Right atrium auricular region (tissue), 2 donors: ENCODE measurements around the gene ABHD17C. TPM values are rescaled to one million over a fixed set of nuclear protein-coding genes. Genes with fewer than 3 reads are reported as not detected.

Experiments
- DNase-seq: peaks from one replicate; pipeline ENCODE4 v3.0.0-alpha.2; 2019; ENCODE audit warnings: low spot score
- H3K27ac ChIP-seq, 2 donors: fragments of 200-600 bp; sonication (generic); 1 replicate in 1 of 2; 2 replicates in 1 of 2; pipeline ENCODE4 v1.5.1; 2016 to 2019
- H3K27me3 ChIP-seq, 2 donors: fragments of 200-600 bp; sonication (generic); one replicate each; pipeline versions ENCODE4 v1.5.1 to v1.6.0; 2017 to 2019
- H3K36me3 ChIP-seq: fragments of 200-600 bp; sonication (generic); one replicate; pipeline ENCODE4 v1.5.1; 2016
- H3K4me1 ChIP-seq, 2 donors: fragments of 200-600 bp; sonication (generic); one replicate each; pipeline versions ENCODE4 v1.5.1 to v1.6.0; 2017 to 2019
- H3K4me3 ChIP-seq, 2 donors: fragments of 200-600 bp; sonication (generic); 1 replicate in 1 of 2; 2 replicates in 1 of 2; pipeline ENCODE4 v1.5.1; 2017 to 2019; ENCODE audit warnings: mild to moderate bottlenecking in 1 of 2, moderate library complexity in 1 of 2
- H3K9me3 ChIP-seq, 2 donors: fragments of 200-600 bp; sonication (generic); one replicate each; pipeline ENCODE4 v1.5.1; 2019
- total RNA-seq, 2 donors: library from RNA; depleted of rRNA; stranded (reverse); fragments of >200 nt; gene quantifications; one replicate each; pipeline ENCODE4 v1.1.0, GENCODE V29; 2016
- TF ChIP-seq, protein P1 (sequence below), 2 donors: fragments of 200-600 bp; sonication (generic); IDR thresholded peaks; one replicate each; pipeline ENCODE4 v1.5.1; 2019; ENCODE audit warnings: antibody characterized with exemption in 2 of 2

The ABHD17C gene
- total RNA-seq, 2 donors from 2014 or later: 1.0 to 1.7 TPM

DNA sequence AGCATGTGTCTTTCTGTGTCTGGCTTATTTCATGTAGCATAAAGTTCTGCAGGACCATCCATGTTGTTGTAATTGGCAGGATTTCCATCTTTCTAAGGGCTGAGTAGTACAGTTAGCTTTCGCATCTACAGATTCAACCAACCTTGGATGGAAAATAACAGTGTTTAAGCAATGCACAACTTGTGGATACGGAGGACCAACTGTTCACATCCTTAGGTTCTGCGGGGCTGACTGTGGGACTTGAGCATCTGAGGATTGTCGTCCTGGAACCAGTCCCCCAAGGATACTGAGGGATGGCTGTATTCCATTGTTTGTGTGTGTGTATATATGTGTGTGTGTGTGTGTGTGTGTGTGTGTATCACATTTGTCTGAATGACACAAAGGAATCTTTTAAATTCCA, 27.7 kb downstream of the ABHD17C start:
- TF ChIP-seq, protein P1, sequence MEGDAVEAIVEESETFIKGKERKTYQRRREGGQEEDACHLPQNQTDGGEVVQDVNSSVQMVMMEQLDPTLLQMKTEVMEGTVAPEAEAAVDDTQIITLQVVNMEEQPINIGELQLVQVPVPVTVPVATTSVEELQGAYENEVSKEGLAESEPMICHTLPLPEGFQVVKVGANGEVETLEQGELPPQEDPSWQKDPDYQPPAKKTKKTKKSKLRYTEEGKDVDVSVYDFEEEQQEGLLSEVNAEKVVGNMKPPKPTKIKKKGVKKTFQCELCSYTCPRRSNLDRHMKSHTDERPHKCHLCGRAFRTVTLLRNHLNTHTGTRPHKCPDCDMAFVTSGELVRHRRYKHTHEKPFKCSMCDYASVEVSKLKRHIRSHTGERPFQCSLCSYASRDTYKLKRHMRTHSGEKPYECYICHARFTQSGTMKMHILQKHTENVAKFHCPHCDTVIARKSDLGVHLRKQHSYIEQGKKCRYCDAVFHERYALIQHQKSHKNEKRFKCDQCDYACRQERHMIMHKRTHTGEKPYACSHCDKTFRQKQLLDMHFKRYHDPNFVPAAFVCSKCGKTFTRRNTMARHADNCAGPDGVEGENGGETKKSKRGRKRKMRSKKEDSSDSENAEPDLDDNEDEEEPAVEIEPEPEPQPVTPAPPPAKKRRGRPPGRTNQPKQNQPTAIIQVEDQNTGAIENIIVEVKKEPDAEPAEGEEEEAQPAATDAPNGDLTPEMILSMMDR (IDR thresholded peaks at IDR 0.05): no peak

DNA sequence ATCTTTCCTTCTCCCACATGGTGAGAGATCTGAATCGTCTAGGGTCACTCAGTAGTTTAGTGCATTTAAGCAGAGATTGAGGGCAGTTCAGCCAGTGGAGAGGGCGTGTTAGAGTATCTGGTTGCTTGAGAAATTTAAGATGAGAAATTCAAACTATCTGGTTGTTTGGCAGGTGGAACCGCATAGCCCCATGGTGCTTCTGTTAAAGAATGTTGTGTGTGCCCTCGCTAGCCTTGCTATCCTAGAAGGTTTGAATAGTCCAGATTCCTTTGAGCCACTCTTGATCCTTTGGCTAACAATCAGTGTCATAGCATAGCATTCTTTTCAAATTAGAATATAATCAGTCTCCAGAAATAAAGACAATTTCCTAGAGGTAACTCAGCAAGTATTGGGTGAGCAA, 32.1 kb downstream of the ABHD17C start:
- H3K4me3 ChIP-seq: no peak overlapping the region
- H3K27ac ChIP-seq: no peak overlapping the region
- no peaks in the 10 kb centered on the region for H3K27me3 ChIP-seq
- no peaks in the 10 kb centered on the region for H3K9me3 ChIP-seq
- H3K36me3 ChIP-seq: no peaks in the 10 kb centered on the region
- TF ChIP-seq, protein P1 (IDR thresholded peaks at IDR 0.05): no peak
- peaks cover 0 to 1% of the 10 kb centered on the region in 2 donors for H3K4me1 ChIP-seq
- no peak for DNase-seq

More for the DNA sequence above, 27.7 kb downstream of the ABHD17C start:
- DNase-seq: no peak
- Histone ChIP-seq H3K27ac (no peak overlapping the region), H3K36me3 (no peaks in the 10 kb centered on the region), H3K4me3 (no peak overlapping the region), H3K9me3 (no peaks in the 10 kb centered on the region), H3K4me1 (no peaks in the 10 kb centered on the region), H3K27me3 (no peaks in the 10 kb centered on the region)

DNA sequence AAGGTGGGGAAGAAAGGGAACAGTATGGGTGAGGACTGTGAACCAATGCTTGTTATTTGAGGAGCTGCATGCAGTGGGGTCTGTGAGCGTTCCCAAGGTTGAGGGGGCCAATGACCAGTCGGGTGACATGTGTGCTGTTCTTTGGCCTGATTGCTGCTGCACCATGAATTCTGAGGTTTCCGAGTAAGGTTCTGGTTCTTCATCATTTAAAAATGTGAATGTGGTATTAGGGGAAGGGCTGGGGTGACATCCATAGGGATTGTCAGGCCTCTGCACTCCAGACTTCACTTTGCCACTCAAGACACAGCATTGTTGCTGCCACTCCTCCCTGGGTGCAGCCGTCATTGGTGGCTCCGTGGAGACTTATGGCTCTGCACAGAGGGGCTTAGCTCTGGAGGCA, 32.5 kb downstream of the ABHD17C start:
- no peak overlapping the region for H3K4me3 ChIP-seq
- H3K36me3 ChIP-seq: no peaks in the 10 kb centered on the region
- DNase-seq: no peak
- no peak overlapping the region for H3K27ac ChIP-seq
- H3K4me1 ChIP-seq: peaks cover 0 to 5% of the 10 kb centered on the region in 2 donors
- no peaks in the 10 kb centered on the region for H3K9me3 ChIP-seq
- TF ChIP-seq, protein P1 (IDR thresholded peaks at IDR 0.05): no peak
- no peaks in the 10 kb centered on the region for H3K27me3 ChIP-seq

DNA sequence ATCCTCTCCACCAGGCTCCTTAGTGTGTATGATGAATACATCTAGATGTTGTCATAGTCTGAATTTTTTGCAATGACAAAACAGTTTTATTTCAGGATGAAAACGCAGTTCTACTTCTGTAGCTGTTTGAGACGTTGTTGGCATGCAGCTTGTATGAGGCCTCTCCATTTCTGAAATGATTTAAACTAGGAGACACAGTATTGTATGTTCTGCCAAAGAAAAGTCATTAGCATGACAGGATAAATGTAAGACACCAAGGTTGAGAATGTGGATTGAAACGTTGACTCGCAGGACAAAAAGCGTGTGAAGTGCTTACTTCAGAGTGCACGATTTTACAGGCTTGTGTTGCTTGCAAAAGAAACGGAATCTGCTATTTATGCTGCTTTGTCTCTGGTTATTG, 35.3 kb downstream of the ABHD17C start:
- no peak for DNase-seq

DNA sequence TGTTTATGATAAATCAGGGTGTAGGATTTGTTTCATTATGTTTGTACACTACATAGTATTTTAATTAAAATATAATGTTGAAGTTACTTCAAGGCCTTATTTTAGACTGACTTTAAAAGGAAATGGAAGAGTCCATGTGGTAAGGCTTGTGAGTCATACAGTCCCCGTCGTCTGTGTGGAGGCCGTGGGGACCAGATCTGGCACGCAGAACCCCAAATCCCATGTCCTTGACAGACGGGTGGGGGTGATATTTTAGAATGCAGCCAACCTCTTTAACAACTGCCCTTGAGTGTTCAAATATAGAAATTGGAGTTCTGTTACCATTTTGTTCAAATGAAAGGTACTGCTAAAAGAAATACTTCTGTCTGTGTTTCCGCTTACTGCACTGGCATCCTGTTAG, 35.8 kb downstream of the ABHD17C start:
- no peak for DNase-seq
- H3K27ac ChIP-seq: no peak overlapping the region
- H3K9me3 ChIP-seq: no peaks in the 10 kb centered on the region
- no peak overlapping the region for H3K4me3 ChIP-seq
- H3K4me1 ChIP-seq: peaks cover 0 to 10% of the 10 kb centered on the region in 2 donors
- H3K27me3 ChIP-seq: no peaks in the 10 kb centered on the region
- H3K36me3 ChIP-seq: no peaks in the 10 kb centered on the region
- TF ChIP-seq, protein P1 (IDR thresholded peaks at IDR 0.05): no peak

More for the DNA sequence above, 35.3 kb downstream of the ABHD17C start:
- no peak overlapping the region for H3K27ac ChIP-seq
- TF ChIP-seq, protein P1 (IDR thresholded peaks at IDR 0.05): no peak
- no peaks in the 10 kb centered on the region for H3K27me3 ChIP-seq
- H3K36me3 ChIP-seq: no peaks in the 10 kb centered on the region
- no peak overlapping the region for H3K4me3 ChIP-seq
- H3K9me3 ChIP-seq: no peaks in the 10 kb centered on the region
- peaks cover 0 to 10% of the 10 kb centered on the region in 2 donors for H3K4me1 ChIP-seq

DNA sequence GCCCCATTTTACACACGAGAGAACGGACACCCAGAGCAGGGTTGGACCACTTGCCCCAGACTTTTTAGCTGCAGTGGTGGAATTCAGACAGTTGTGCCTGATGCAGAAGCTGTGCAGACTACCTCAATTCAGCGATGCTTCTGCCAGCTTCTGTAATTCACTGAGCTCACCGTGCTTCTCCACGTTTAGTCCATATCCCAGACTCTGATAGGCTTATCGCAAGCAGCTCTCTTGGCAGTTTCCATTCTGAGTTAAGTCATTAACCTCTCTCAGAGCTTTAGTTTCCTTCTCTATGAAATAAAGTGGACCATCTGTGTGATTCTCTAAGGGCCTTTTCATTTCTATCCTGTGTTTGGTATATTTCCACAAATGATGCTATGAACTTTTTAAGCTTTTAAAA, 37.1 kb downstream of the ABHD17C start:
- no peaks in the 10 kb centered on the region for H3K9me3 ChIP-seq
- peaks cover 0 to 10% of the 10 kb centered on the region in 2 donors for H3K4me1 ChIP-seq
- no peaks in the 10 kb centered on the region for H3K36me3 ChIP-seq
- no peak overlapping the region for H3K4me3 ChIP-seq
- H3K27ac ChIP-seq: no peak overlapping the region
- TF ChIP-seq, protein P1 (IDR thresholded peaks at IDR 0.05): no peak
- DNase-seq: no peak
- no peaks in the 10 kb centered on the region for H3K27me3 ChIP-seq
